ENCODE measurements around the gene TFB2M.

GRCh38 chr1:246516126-246516525, 49.9 kb downstream of the TFB2M start:
- TF ChIP-seq ZNF384 (IDR thresholded peaks at IDR 0.05; ENCODE audit: borderline replicate concordance, low read depth, low read length) (no peak), CHD2 (IDR thresholded peaks at IDR 0.05; ENCODE audit: borderline replicate concordance, low read depth, low read length) (no peak), CTCF (IDR thresholded peaks at IDR 0.05 in 2 of 3, conservative IDR thresholded peaks at IDR 0.05 in 1 of 3; ENCODE audit: control insufficient read depth in 2 of 3, extremely low read depth in 1 of 3, insufficient read depth in 1 of 3, low read depth in 3 of 3, low read length in 3 of 3) (no peak), EZH2 (IDR thresholded peaks at IDR 0.05; ENCODE audit: borderline replicate concordance, control insufficient read depth, low read depth, low read length) (no peak), JUNB (IDR thresholded peaks at IDR 0.05) (no peak), BCL3 (IDR thresholded peaks at IDR 0.05; ENCODE audit: borderline replicate concordance, insufficient read depth, low read depth, low read length, poor library complexity, severe bottlenecking) (no peak), POLR2A (IDR thresholded peaks at IDR 0.05; ENCODE audit: low read depth, low read length) (no peak), NFYA (IDR thresholded peaks at IDR 0.05; ENCODE audit: borderline replicate concordance, low read depth, low read length) (no peak), RBBP5 (conservative IDR thresholded peaks at IDR 0.05) (no peak)
- TF ChIP-seq, protein P1, sequence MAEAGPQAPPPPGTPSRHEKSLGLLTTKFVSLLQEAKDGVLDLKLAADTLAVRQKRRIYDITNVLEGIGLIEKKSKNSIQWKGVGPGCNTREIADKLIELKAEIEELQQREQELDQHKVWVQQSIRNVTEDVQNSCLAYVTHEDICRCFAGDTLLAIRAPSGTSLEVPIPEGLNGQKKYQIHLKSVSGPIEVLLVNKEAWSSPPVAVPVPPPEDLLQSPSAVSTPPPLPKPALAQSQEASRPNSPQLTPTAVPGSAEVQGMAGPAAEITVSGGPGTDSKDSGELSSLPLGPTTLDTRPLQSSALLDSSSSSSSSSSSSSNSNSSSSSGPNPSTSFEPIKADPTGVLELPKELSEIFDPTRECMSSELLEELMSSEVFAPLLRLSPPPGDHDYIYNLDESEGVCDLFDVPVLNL (IDR thresholded peaks at IDR 0.05; ENCODE audit: low read depth, low read length) = no peak
